Activated naive CD8-positive, alpha-beta T cell treated with anti-CD3 and anti-CD28 coated beads, Interleukin-2, amount 10 ng/mL, durations not matched to agents 7 days and 5 days (primary cell): Measurements from ENCODE around the gene ARPIN. TPM values are rescaled to one million over a fixed set of nuclear protein-coding genes. Genes with fewer than 3 reads are reported as not detected.
A peak's percentile ranks its signal among the peaks of the same experiment; 100 is the strongest.

Experiments
- ATAC-seq: fragments of 150-1000 bp; cut with Tn5 transposase; one replicate; pipeline ENCODE4 v1.10.0; 2021; ENCODE audit warnings: low read depth, moderate library complexity
- POLR2A ChIA-PET: fragments of 350-600 bp; sonication (Branson Sonifier 250); formaldehyde crosslinking; loops from one replicate; lab custom pipeline; 2021; ENCODE audit warnings: antibody characterized with exemption; lab: Charles Lee
- DNase-seq: peaks from one replicate; pipeline ENCODE4 v3.0.0; 2021
- H3K27ac Mint-ChIP-seq: one replicate; pipeline ENCODE4 v1.8.0; 2022; ENCODE audit warnings: mild to moderate bottlenecking, mixed read lengths
- H3K27me3 Mint-ChIP-seq: one replicate; pipeline ENCODE4 v1.8.0; 2022; ENCODE audit warnings: mild to moderate bottlenecking, moderate library complexity, mixed read lengths
- H3K36me3 Mint-ChIP-seq: one replicate; pipeline ENCODE4 v1.8.0; 2021; ENCODE audit warnings: mild to moderate bottlenecking, mixed read lengths
- H3K4me1 Mint-ChIP-seq: one replicate; pipeline ENCODE4 v1.8.0; 2021; ENCODE audit warnings: mixed read lengths
- H3K4me3 Mint-ChIP-seq: one replicate; pipeline ENCODE4 v1.8.0; 2022; ENCODE audit warnings: mild to moderate bottlenecking, moderate library complexity, mixed read lengths
- H3K9me3 Mint-ChIP-seq: one replicate; pipeline ENCODE4 v1.8.0; 2021; ENCODE audit warnings: mixed read lengths
- total RNA-seq, 2 experiments: library from RNA; stranded (reverse); gene quantifications; one replicate each; pipeline ENCODE4 v1.2.3, GENCODE V29; 2021

ARPIN gene
- total RNA-seq, 2 experiments from 2014 or later, result 0.06 to 0.11 TPM

DNA sequence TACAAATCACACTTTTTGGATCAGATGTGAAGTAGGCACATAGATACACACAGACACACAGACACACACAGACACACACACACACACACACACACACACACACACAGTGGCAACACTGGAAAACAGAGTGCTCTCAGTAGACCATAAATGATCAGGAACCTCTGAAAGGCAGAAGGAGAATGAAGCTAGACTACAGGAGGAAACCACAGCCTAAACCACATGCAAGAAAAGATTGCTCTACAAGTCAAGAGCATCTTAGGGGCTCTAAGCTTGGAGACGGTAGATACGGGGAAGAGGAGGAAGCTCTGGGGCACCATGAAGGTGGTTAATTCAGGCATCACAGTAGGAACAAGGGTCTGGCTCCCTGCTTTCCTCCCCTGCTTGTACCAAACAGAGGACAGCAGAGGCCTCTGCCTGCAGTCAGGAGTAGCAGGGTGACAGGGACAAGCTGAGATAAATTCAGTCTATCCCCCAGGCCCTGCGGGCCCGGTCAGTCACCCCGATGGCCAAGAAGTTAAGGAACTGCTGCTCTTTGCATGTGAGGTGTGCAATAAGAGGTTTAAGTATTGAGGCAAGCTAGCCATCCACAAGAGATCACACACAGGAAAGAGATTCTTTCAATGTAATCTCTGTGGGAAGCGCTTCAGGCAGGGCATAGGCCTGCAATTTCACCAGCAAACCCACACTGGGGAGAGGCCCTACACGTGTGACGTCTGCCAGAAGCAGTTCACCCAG is 23.5 kb upstream of the ARPIN start:
- Mint-ChIP-seq H3K9me3 (no peaks in the 10 kb centered on the region), H3K4me3 (peak overlapping the region; percentile 42), H3K27ac (peak overlapping the region; percentile 50), H3K27me3 (peaks cover 36% of the 10 kb centered on the region), H3K4me1 (peaks cover 23% of the 10 kb centered on the region), H3K36me3 (no peaks in the 10 kb centered on the region)
- POLR2A ChIA-PET, result interaction anchor here (0.6 kb wide), 1 partner anchor 1041 kb away, joined by 6 read pairs; no protein-coding TSS in a partner anchor
- ATAC-seq (peak; percentile 93), DNase-seq (peak; percentile 47)

DNA sequence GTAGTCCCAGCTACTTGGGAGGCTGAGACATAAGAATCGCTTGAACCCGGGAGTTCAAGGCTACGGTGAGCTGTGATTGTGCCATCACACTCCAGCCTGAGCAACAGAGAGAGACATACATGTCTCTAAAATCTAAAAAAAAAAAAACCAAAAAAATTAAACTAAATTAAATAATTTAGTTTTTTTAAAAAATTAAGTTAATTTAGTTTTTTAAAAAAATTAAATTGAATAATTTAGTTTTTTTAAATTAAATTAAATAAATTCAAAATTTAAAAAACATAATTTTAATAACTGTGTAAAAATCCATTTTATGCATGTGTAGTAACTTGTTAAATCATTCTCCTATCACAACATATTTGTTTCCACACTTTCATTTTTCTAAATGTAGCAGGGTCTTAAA is 20.1 kb upstream of the ARPIN start:
- POLR2A ChIA-PET, result no interaction called here
- no peak for DNase-seq
- Mint-ChIP-seq H3K27me3 (peaks cover 24% of the 10 kb centered on the region), H3K4me3 (no peak overlapping the region), H3K4me1 (peaks cover 17% of the 10 kb centered on the region), H3K27ac (no peak overlapping the region), H3K9me3 (no peaks in the 10 kb centered on the region), H3K36me3 (no peaks in the 10 kb centered on the region)
- ATAC-seq, result no peak

DNA sequence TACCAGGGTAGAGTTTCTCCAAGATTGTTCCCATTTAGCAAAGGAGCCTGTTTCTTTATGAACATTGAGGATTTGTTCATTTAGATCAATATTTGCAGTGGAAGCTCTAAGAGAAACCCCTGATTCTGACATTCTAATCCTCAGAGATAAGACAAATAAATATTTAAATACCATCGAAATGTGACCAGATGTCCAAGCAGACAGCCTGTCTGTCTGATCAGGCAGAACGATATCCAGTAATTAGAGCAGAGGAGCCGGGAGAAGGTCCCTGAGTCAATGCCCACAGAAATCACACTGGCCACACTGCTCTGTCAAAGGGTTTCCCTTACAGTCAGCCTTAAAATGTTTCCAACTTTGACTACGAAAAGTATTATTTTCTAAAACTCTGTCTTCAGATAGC is 15.7 kb upstream of the ARPIN start:
- ATAC-seq (no peak), DNase-seq (no peak)
- Mint-ChIP-seq H3K27me3 (peaks cover 22% of the 10 kb centered on the region), H3K4me1 (no peaks in the 10 kb centered on the region), H3K27ac (no peak overlapping the region), H3K4me3 (no peak overlapping the region), H3K9me3 (no peaks in the 10 kb centered on the region), H3K36me3 (no peaks in the 10 kb centered on the region)
- POLR2A ChIA-PET, result no interaction called here

DNA sequence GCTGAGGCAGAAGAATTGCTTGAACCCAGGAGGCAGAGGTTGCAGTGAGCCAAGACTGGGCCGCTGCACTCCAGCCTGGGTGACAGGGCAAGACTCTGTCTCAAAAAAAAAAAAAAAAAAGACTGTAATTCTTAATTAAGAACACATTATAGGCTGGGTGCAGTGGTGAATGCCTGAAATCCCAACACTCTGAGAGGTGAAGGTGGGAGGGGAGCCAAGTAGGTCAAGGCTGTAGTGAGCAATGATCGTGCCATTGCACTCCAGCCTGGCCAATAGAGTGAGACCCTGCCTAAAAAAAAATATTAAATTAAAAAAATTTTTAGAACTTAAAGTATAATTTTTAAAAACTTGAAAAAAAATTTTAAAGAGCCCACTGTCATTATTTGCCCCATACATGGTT is 13.4 kb upstream of the ARPIN start:
- no peaks in the 10 kb centered on the region for H3K36me3 Mint-ChIP-seq
- H3K4me3 Mint-ChIP-seq, result no peak overlapping the region
- H3K4me1 Mint-ChIP-seq, result no peaks in the 10 kb centered on the region
- H3K27ac Mint-ChIP-seq, result no peak overlapping the region
- DNase-seq (no peak), ATAC-seq (no peak)
- peaks cover 16% of the 10 kb centered on the region for H3K27me3 Mint-ChIP-seq
- H3K9me3 Mint-ChIP-seq, result no peaks in the 10 kb centered on the region
- POLR2A ChIA-PET, result interaction anchor here (0.7 kb wide), 1 partner anchor 49 kb away, joined by 4 read pairs; no protein-coding TSS in a partner anchor

DNA sequence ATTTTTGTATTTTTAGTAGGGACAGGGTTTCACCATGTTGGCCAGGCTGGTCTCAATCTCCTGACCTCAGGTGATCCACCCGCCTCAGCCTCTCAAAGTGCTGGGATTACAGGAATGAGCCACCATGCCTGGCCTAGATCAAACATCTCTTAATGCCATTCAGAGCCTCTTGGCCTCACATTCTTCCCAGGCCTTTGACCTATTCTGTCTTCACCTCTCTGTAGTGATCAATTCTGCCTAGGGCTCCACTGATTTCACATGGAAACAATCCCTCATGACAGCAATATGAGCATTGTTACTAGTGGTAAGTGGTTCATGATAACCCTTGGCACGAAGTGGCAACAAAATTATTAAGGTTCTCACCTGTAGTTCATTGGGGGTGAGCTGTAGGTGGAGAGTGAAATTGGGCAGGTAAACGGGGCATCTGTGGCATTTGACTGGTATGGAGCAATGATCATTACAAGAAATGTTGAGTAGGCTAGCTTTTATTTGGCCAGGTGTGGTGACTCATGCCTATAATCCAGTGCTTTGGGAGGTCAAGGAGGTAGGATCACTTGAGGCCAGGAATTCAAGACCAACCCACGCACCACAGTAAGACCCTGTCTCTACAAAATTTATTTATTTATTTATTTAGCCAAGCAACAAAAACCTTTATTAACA is 4.8 kb upstream of the ARPIN start:
- no peak for DNase-seq
- no peaks in the 10 kb centered on the region for H3K36me3 Mint-ChIP-seq
- peaks cover 3% of the 10 kb centered on the region for H3K4me1 Mint-ChIP-seq

DNA sequence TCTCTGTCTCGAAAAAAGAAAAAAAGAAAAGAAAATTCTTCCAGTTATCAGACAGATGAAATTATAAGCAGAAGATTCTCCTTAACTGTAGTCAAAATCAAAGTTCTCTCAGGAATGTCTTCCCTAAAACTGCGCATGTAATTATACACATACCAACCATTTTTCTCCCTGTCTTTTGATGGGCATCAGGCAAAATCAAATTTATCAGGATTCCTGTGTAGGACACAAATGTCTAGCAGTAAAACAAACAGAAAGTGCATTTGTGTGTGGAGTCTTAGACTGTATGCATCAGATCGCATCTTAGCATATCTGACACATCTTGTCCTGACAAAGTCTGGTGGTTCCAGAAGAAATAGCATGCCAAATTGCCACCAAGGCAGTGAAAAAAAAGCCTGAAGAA is 3.9 kb upstream of the ARPIN start:
- no peak for DNase-seq
- Mint-ChIP-seq H3K4me1 (peaks cover 3% of the 10 kb centered on the region), H3K4me3 (no peak overlapping the region), H3K9me3 (no peaks in the 10 kb centered on the region), H3K27me3 (peaks cover 48% of the 10 kb centered on the region), H3K36me3 (no peaks in the 10 kb centered on the region), H3K27ac (no peak overlapping the region)
- ATAC-seq, result no peak
- POLR2A ChIA-PET, result interaction anchor here (0.6 kb wide), 1 partner anchor 166 kb away, joined by 4 read pairs; no protein-coding TSS in a partner anchor

More for the DNA sequence above, 4.8 kb upstream of the ARPIN start:
- H3K4me3 Mint-ChIP-seq, result no peak overlapping the region
- no peak for ATAC-seq
- H3K27me3 Mint-ChIP-seq, result peaks cover 41% of the 10 kb centered on the region
- H3K27ac Mint-ChIP-seq, result no peak overlapping the region
- POLR2A ChIA-PET, result no interaction called here
- H3K9me3 Mint-ChIP-seq, result no peaks in the 10 kb centered on the region

DNA sequence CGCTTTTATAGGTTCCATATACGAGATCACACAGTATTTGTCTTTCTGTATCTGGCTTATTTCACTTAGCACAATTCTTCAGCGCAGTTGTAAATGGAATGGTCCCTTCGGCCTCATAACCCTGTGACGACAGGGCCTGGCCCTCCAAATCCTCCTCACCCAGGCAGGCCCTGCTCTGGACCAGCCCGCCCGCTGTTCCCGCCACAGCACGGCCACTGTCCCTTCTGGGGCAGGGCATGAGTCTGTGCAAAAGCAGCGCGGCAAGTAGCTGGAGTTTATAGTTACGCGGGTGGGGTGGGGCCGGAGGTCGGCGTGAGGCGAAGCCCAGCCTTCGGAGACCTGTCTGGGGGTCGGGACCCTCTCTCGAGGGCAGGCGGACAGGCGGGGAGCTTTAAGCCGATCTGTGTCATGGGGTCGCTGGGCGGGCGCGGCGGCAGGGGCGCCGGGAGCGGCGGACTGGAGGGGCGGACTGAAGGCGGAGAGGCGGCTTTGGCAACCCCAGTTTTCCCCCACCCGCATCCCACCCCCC is 543 bp downstream of the ARPIN start:
- Mint-ChIP-seq H3K36me3 (no peaks in the 10 kb centered on the region), H3K4me1 (peaks cover 3% of the 10 kb centered on the region), H3K27me3 (peaks cover 50% of the 10 kb centered on the region), H3K27ac (no peak overlapping the region), H3K4me3 (no peak overlapping the region), H3K9me3 (no peaks in the 10 kb centered on the region)
- POLR2A ChIA-PET, result no interaction called here
- ATAC-seq, result no peak
- DNase-seq, result no peak

DNA sequence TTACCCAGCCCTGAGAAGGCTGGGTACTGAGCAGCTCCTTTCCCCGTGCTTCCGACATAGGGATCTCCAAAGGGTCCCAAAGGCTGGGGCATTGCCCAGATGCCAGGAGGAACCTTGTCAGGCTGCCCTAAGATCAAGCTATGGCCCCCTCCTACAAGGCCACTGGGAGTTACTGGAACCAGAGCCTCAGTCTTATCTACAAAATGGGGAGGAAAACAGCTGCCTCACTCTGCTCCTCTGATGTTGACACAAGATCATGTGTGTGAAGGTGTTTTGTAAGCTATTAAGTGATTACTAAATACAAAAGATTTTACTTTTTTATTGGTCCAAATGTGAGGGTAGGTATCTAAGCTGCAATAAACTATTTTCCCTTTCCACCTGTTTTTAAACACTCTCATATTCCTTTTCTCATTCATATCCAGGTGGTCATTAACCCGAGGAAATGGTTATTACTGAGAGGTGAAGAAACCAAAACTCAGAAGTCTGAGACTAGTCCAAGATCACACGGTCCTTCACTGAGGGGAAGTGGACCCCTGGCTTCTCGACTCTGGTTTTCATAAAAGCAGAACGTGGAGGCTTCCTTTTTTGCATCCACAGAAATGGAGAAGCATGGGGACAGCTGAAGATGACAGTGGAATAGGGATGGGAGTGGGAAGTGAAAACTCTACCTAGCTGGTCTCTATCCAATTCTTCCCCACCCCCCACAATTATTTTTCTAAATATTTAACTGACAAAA is 1.7 kb downstream of the ARPIN start:
- Mint-ChIP-seq H3K27me3 (peaks cover 46% of the 10 kb centered on the region), H3K4me3 (no peak overlapping the region)

DNA sequence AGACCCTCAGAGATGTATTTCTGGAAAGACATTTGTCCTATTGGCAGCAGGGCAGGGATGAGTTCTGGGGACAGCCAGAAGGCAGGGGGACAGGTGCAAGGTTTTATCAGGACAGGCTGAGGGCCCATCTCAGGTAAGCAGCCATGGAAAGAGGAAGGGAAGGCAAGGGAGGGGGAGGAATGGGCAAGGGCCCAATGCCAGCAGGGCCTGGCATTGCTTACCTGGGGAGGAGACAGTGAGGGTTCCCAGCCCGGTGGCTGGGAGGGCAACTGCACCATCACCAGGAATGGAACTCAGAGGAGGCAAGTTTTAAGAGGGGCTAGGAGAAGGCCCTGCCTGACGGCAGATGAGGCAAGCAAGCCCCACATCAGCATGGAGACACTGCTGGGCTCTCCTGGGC is 3.1 kb downstream of the ARPIN start:
- Mint-ChIP-seq H3K27me3 (peaks cover 38% of the 10 kb centered on the region), H3K27ac (no peak overlapping the region), H3K9me3 (no peaks in the 10 kb centered on the region), H3K4me3 (no peak overlapping the region), H3K36me3 (no peaks in the 10 kb centered on the region), H3K4me1 (peaks cover 3% of the 10 kb centered on the region)
- no peak for DNase-seq
- no peak for ATAC-seq
- POLR2A ChIA-PET, result no interaction called here

More for the DNA sequence above, 1.7 kb downstream of the ARPIN start:
- H3K9me3 Mint-ChIP-seq, result no peaks in the 10 kb centered on the region
- peaks cover 3% of the 10 kb centered on the region for H3K4me1 Mint-ChIP-seq
- no peaks in the 10 kb centered on the region for H3K36me3 Mint-ChIP-seq
- no peak for DNase-seq
- POLR2A ChIA-PET, result no interaction called here
- no peak for ATAC-seq
- H3K27ac Mint-ChIP-seq, result no peak overlapping the region

DNA sequence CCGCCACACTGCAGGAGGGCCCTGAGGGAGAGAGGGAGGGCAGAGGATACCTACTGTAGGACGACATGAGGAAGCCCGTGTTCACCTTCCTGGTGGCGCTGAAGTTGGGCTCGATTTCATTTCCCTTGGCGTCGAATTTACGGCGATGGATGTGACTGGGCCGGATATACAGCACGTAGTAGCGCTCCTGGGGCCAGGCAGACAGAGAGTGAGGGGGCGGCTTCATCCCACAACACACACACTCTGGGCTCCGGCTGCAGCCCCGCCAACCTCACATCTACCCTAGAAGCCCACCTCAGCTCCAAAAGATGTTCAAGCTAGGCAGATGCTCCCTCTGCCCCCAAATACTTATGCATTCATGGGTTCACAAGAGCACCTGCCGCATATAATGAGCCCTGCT is 4.5 kb downstream of the ARPIN start:
- Mint-ChIP-seq H3K9me3 (no peaks in the 10 kb centered on the region), H3K27ac (no peak overlapping the region), H3K4me3 (no peak overlapping the region), H3K27me3 (peaks cover 28% of the 10 kb centered on the region), H3K4me1 (peaks cover 3% of the 10 kb centered on the region), H3K36me3 (no peaks in the 10 kb centered on the region)
- ATAC-seq, result no peak
- POLR2A ChIA-PET, result no interaction called here
- DNase-seq, result no peak

DNA sequence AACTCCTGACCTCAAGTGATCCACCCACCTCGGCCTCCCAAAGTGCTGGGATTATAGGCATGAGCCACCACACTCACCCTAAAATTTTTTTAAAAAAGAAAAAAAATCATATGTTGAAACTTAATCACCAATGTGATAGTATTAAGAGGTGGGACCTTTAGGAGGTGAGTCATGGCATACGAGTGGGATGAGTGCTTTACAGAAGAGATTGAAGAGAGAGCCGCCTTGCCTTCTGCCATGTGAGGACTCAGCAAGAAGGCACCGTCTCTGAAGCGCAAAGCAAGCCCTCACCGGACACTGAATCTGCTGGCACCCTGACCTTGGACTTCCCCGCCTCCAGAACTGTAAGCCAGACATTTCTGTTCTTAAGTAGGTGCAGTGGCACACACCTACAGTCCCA is 5.5 kb downstream of the ARPIN start:
- POLR2A ChIA-PET, result no interaction called here
- peaks cover 26% of the 10 kb centered on the region for H3K27me3 Mint-ChIP-seq
- H3K4me3 Mint-ChIP-seq, result no peak overlapping the region
- H3K9me3 Mint-ChIP-seq, result no peaks in the 10 kb centered on the region
- ATAC-seq, result no peak
- no peaks in the 10 kb centered on the region for H3K36me3 Mint-ChIP-seq
- H3K4me1 Mint-ChIP-seq, result no peaks in the 10 kb centered on the region
- no peak for DNase-seq
- no peak overlapping the region for H3K27ac Mint-ChIP-seq

DNA sequence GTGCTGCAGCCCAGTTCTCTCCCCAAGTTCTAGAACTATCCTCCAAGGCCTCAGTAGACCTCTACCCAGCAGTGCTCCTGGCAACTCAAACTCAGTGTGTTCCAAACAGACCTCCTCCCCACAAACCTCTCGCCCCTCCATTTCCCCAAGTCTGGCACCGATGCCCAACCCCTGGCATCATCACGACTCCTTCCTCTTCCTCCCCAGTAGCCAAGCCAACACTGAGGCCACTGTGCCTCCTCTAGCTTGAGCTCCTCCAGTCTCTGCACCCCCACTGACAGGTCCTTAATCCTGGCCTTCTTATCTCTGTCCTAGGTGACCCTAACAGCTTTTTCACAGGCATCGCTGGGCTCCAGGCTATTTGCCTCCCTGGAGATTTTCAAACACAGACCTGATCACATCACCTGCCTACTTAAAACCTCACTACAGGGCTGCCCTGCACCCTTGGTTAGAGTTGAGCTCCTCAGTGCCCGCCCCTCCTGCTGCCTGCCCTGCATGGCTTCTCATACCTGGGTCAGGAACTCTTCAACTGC is 6.8 kb downstream of the ARPIN start:
- no peaks in the 10 kb centered on the region for H3K4me1 Mint-ChIP-seq
- H3K27ac Mint-ChIP-seq, result no peak overlapping the region
- H3K27me3 Mint-ChIP-seq, result peaks cover 12% of the 10 kb centered on the region
- POLR2A ChIA-PET, result no interaction called here
- H3K4me3 Mint-ChIP-seq, result no peak overlapping the region
- H3K36me3 Mint-ChIP-seq, result no peaks in the 10 kb centered on the region
- no peaks in the 10 kb centered on the region for H3K9me3 Mint-ChIP-seq
- ATAC-seq (no peak), DNase-seq (no peak)

DNA sequence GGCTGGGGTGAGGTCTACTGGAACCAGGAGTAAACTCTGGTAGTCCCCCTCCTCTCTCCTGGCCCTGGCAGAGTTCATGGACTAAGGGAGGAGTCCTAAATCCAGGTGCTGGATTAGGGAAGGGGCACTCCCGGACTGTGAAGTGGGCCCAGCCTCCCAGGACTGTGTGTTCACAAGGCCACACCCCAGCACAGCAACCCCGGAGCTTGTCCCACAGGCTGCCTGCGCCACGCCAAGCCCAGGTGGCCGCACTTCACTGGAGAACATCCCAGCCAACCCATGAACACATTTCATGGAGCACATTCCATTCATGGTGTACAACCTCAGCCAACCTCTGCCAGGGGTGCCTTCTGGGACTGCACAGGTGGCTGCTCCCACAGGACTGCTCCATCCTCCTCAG is 8.2 kb downstream of the ARPIN start:
- no peak overlapping the region for H3K27ac Mint-ChIP-seq
- no peaks in the 10 kb centered on the region for H3K36me3 Mint-ChIP-seq
- H3K4me1 Mint-ChIP-seq, result no peaks in the 10 kb centered on the region
- POLR2A ChIA-PET, result no interaction called here
- H3K27me3 Mint-ChIP-seq, result peaks cover 6% of the 10 kb centered on the region
- H3K4me3 Mint-ChIP-seq, result no peak overlapping the region
- no peak for ATAC-seq
- no peaks in the 10 kb centered on the region for H3K9me3 Mint-ChIP-seq
- no peak for DNase-seq
